Hematopoietic multipotent progenitor cell treated with erythropoietin and hydrocortisone succinate and interleukin-3 and kit ligand, for 6 days (in vitro differentiated cells): ENCODE measurements around the gene CDHR2.

Source experiments
- DNase-seq: peaks from one replicate; pipeline ENCODE4 v3.0.0-alpha.2; 2015

CDHR2 gene

DNA sequence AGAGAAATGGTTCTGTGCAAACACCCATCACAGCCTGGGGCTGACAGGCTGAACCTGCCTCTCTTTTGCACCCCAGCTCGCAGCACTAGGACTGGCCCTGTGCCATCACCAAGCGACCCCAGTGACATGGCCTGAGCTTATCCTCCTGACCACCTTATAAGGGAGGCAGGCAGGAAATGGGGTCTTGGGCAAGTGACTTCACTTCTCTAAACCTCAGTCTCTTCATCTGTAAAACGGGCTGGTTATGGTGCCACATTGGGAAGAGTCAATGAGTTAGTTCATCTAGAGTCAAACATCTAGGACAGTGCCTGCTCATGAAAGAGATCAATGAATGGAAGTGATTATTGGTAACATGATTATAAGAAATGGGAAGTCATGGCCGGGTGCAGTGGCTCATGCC is 75.0 kb downstream of the CDHR2 start:
- DNase-seq: no peak

DNA sequence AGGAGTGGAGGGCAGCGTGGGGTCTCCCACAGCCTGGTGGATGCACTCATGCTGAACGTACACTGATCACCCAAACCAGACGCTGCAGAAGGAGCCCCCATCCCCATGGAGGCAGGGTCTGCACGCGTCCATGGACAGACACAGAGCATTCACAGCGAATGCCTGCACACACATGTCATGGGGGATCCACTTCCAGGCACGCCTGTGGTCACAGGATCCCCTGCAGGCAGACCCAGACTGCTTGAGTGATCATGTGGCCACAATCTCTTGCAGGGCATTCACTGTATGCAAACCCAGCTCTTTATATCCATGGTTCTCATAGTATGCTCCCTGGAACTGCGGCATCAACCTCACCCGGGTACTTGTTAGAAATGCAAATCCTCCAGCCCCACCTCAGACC is 75.8 kb downstream of the CDHR2 start:
- no peak for DNase-seq

DNA sequence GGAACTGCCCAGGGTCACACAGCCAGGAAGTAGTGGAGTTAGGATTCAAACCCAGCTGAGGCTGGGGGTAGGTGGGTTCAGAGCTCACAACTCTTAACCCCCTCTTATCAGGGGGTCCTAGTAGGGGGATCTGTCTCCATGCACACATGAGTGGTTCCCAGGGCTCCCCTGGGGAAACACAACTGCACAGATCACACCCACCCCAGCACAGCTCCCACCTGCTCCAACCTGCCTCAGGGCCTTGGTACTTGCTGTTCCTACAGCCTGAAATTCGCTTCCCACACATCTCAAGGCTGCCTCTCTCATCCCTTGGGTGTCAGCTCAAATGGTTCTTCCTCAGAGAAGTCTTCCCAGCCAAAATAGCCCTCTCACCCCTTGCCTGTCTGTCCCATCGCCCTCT is 76.4 kb downstream of the CDHR2 start:
- no peak for DNase-seq

DNA sequence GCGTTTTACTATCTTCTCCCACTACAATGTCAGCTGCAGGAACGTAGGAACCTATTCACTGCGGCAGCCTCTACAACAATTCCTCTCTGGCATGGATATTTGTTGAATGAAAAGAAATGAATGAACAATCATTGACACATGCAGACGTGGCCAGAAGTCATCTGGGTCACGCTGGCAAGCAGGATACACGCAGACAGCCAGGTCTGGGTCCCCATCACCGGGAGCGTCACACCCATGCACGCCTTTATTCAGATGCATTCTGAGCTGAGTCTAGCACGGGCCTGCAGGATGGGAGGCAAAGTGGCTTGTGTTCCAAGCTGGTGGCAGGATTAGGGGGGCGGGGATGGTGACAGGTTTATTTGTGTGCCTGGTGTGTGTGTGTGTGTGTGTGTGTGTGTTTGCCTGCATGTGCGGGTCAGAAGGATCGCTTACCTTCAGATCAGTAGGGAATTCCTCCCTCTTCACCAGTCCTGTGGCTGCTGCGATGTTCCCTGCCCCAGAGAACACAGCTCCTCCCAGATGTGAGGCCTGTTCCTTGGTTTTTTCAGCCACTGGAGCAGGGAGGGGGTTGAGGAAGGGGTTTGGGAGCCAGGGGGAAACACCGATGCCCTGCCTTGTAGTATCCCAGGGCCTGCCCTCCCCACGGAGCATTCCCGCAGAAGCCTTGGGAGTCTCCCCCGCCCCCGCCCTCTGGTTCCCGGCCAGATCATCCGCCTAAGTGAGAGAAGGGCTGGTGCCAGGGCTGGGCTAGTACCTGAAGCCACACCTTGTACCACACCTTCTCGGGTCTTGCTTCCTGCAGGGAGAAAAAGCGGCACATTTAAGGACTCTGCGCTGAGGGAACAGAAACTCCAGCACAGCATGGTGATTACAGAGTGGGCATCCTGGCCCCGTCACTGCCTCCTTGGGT is 77.1 kb downstream of the CDHR2 start:
- DNase-seq: no peak

DNA sequence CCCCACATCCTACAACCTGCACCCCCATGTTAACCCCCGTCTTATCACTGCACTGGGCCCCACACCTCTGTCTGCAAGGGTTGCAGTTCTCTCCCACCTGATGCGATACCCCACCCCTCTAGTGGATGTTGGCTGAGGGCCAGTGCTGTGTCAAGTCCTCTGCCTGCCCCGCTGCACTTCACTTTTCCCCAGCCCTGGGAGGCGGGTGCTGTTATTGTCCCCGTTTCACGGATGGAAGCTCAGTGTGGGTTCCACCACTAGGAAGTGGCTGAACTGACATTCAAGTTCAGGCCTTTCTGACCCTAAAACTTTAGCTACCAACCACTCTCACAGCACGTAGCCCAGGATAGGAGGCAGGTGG is 77.7 kb downstream of the CDHR2 start:
- no peak for DNase-seq

DNA sequence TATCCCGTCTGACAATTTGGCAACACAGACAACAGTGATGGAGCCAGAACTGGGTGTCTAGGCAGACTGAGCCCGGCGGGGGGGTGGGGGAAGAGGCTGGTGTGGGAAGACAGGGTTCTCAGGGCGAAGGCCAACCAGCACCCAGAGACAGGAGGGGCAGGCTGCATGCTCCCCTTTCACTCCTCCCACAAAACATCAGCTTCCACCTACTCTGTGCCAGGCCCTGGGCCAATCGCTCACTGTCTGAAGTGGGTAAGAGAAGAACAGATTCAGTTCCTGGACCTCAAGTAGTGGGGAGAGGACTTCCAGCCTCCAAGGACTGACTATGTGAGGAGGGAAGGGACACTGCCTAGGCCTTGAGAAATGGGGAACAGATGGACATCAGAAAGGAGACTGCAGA is 78.4 kb downstream of the CDHR2 start:
- no peak for DNase-seq

DNA sequence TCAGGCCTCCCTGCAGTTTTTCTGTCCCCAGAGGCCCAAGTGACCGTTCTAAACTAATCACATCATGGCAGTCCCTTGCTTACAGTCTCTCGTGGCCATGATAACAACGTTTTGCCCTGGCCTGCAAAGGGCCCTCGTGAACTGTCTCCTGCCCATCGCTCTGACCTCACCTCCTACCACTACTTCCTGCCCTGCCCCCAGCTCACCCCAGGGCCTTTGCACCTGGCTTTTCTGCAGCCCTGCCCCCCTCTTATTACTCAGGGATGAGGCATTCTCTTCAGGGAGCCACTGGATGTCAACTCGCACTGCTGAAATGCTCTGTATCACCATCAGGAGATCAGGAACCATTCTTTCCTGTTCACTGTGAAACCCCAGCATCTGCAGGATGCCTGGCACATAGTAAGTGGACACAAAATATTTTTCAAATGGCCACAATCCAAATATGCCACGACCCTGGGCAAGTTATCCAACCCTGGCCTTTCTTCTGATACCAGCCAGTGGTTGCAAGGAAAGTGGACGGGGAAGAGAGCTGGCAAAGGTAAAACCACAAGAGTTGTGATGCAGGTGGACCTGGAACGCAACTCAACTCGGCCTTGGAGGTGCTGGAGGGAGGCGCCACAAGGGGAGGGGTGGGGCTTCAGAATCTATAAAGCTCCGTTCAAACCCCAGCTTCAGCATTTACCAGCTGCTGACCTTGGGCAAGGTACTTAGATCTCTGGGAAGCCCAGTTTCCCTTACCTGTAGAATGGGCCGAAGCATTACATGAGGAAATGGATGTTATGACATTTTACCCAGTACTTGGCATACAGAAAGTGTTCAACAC is 79.5 kb downstream of the CDHR2 start:
- DNase-seq: no peak

DNA sequence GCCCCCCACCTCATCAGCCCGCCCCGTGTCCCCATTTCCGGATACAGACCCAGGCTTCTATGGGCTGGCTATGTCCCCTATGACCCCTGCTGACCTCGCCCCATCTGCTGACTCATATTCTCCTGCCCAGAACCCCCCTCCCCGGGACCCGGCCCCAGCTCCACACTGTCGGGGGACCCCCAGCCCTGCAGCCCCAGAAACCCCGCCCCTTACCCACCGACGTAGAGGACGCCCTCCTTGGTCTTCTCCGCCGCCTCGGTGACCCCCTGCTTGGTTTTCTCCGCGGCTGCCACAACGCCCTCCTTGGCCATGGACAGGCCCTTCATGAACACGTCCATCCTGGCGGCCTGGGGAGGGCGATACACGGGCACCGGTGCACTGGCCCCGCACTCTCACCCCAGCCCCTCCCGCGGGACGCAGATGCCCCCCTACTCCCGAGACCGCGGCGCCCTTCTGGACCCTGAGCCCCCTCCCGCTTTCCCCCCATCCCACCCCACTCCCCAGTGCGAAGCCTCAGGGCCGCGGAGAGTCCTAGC is 80.2 kb downstream of the CDHR2 start:
- DNase-seq: no peak

DNA sequence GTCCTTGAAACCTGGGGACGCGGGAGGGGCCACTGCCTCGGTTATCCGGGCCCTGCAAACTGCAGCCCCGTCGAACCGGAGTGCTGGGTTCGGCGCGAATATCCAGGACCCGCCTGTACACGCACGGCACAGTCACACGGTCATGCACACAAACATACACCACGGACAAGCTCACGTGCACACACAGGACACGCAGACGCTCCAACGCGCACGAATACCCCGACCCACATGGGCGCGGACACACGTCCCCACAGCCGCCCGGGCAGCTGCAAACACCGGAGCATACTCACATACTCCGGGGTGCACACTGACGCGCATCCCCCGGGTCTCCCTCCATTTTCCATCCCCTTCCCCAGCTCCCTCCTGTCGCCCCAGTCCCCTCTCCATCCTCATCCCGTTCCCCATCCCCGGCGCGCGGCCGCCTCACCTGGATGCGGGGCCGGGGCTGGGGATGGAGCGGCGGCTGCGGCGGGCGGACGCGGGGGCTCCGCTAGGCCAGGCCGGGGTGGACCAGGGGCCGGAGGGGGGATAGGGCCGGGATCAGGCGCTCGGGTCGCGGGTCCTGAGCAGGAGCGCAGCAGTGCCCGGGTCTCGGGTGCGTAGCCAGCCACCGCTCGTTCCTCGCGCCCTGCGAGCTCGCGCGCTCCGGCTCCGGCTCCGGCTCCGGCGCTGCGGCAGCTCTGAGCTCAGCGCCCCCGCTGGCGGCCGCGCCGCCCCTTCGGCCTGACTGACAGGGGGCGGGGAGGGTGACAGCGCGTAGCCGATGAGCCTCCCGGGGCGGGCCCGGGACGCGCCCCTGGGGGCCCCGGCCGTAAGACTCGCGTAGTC is 80.9 kb downstream of the CDHR2 start, which contains the start of the genes EIF4E1B and SNCB:
Gene EIF4E1B, plus strand, starts transcription at position 823 of the 828 bp plus-strand sequence. CDS start 12,113 bp downstream, outside the sequence.
Gene SNCB, minus strand, starts transcription at position 682 of the 828 bp plus-strand sequence. CDS start 880 bp downstream, outside the sequence.
- peak; percentile 58 for DNase-seq

DNA sequence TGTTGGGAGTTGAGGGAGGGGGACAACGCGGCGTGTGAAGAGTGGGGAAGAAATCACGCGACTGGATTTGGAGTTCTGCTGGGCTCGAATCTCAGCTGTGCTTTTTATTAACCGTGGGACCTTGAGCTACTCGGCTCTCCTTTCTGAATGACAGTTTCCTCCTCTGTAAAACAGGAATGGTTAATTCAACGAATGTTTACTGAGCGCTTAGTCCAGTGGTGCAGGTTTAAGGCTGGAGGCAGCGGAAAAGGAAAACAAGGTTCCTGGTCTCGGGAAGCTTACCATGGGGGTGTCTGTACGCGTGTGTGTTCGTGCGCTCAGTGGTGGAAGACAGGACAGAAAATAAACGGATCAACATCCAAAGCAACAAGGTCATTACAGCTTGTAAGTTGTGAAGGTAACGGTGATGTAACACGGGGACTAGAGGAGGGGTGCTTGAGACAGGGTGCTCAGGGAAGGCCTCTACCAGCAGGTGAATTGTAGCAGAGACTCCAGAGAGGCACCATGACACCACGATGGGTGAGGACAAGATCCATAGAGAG is 81.6 kb downstream of the CDHR2 start:
- DNase-seq: no peak

DNA sequence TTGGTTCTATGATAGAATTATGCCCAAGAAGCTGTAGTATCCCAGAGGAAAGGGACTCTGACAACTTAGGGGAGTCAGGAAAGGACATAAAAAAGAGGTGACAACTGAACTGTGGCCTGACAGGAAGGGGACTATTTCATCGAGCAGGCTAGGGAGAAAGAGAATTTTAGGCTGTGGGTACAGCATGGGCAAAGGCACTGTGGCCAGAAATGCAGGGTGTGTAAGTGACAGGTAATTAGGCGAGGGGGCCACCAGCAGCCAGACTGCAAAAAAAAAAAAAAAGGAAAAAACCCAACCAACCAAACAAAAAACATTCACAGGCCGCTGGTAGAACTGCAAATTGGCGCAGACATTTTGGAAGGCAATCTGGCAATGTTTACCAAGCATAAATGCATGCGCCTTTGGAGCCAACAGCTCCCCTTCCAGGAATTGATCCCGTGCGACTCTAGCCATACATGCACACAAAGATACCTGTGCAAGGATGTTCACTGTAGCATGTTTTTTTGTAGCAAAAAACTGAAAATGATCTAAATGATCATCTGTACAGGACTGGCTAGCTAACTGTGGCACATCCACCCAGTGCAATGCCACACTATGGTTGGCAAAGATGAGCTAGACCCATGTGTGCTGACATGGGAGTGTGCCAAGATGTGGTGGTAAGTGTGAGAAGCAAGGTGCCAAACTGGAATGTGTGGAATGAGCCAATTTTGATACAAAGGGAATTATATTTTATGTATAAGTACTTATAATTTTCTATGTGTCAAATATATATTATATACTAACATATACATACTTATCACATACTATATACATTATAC is 82.5 kb downstream of the CDHR2 start:
- no peak for DNase-seq

DNA sequence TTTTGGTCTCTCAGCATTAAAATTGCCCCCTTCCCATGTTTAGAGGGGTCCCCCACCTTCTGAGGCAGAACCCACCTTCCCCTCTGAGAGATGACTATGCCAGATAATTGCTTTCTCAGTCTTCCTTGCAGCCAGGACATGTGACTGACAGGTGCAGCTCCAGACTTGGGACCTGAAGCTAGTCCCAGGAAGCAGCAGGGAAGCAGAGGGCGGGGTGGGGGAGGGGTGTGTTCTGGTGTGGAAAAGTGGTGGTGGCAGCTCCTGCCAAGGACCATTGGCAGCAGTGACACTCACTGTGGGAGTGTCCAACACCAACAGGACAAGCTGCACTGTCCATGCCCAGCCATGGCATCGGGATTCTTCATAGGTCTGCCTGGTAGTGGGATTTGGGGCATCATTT is 83.6 kb downstream of the CDHR2 start:
- no peak for DNase-seq

DNA sequence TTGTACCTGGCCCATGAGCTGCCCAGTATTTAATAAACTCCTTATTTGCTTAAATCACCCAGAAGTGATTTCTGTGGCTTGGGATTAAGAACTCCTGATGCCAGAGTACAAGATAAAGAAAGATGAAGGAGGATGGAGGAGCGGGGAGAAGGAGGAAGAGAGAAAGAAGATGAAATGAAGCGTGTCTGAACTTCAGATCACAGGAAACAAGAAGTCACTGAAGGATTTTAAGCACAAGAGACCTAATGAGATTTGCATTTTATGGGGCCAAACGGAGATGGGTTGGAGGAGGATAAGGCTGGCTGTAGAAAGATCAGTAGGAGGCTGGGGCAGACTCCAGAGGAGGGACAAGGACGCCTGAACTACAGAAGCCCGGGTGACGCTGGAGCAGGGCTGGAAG is 84.5 kb downstream of the CDHR2 start:
- DNase-seq: no peak

DNA sequence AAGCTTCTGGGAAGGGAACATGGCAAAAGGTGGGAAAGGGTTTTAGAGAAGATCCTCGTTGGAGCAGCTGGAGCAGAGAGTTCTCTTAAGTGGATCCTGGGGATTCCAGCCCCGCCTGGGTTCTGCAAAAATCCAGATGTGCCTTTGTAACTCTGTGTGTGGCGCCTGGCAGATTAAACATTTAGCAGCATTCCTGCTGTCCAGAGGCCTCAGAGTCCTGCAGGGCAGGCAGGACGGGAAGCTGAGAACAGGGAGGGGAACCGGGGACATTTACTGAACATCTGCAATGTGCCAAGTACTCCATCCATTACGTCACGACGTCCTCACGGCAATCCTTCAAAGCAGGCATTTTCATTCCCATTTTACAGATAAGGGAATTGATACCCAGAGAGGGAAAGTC is 87.3 kb downstream of the CDHR2 start:
- no peak for DNase-seq

DNA sequence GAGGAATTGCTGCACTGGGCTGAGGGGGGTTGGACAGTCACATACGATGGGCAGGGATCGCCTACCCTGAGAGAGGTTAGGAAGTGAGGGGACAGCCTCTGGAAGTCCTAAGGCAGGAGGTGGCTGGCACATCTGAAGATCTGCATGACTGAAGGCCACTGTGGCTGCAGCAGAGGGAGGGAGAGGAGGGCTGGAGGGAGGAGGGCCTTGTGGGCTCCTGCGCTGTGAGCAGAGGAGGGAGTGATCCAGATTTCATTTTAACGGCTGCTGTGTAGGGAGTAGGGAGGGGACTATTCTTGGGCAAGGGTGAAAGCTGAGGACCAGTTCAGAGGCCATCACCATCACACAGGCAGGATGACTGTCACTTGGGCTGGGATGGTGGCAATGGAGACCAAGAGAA is 88.4 kb downstream of the CDHR2 start:
- DNase-seq: no peak

DNA sequence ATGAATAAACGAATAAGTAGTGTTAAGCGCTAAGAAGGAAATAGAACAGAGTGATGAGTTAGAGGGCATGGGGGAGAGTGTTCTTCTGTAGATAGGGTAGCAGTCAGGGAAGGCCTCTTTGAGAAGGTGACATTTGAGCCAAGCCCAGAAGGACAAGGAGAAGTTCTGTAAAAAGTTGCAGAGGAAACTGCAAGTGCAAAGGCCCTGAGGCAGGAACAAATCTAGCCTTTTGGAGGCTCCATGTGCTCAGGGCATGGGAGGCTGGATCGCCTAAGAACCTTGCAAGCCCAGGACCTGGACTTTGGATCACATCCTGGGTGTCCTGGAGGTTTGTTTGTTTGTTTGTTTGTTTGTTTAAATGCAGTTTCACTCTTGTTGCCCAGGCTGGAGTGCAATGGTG is 89.3 kb downstream of the CDHR2 start:
- no peak for DNase-seq

DNA sequence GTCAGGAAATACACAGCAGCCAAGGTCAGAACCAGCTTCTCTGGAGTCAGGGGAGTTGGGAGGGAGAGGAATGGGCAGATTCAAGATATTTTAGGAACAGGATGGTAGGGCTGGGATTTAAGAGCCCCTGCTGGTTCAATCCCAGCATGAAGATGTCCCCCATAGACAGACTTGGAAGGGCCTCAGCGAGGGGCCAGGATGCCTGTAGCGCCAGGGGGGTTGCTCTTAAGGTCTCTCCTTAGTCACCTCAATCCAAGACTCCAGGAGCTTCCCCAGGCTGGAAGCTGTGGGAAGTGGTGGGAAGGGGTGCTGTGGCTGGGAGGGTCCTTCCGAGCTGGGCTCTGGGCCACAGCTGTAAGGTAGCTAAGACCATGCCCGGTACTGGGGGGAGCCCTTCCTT is 90.1 kb downstream of the CDHR2 start:
- DNase-seq: no peak

DNA sequence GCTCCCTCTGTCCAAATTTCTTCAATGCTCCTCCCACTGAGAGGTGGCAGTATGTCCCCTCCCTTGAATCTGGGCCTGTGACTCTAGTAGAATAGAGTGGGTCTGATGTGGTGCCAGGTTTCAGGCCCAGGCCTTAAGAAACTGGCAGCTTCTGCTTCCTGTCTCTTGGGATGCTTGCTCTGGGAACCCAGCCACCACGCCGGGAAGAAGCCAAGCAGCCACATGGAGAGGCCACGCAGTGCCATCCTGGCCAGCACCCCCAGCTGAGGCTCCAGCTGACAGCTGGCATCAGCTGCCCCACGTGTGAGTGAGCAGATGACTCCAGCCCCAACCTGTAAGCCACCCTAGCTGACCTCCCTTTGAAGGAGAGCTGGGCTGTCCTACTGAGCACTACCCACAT is 90.8 kb downstream of the CDHR2 start:
- DNase-seq: no peak

DNA sequence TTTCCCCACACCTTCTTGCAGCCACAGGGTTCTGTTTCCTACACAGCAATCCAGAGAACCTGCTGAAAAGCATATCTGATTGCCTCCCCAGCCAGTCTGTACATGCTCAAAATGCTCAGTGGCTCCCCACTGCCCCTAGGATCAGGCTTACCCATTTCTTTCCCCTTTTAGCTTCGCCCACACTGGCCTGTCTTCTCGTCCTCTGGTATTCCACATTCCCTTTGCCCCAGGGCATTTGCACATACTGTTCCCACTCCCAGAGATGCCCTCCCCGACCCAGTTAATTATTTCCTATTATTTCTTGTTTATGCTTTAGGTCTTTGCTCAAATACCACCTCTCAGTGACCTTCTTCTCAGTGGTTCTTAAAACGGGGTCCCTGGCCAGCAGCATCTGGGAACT is 91.5 kb downstream of the CDHR2 start:
- no peak for DNase-seq

DNA sequence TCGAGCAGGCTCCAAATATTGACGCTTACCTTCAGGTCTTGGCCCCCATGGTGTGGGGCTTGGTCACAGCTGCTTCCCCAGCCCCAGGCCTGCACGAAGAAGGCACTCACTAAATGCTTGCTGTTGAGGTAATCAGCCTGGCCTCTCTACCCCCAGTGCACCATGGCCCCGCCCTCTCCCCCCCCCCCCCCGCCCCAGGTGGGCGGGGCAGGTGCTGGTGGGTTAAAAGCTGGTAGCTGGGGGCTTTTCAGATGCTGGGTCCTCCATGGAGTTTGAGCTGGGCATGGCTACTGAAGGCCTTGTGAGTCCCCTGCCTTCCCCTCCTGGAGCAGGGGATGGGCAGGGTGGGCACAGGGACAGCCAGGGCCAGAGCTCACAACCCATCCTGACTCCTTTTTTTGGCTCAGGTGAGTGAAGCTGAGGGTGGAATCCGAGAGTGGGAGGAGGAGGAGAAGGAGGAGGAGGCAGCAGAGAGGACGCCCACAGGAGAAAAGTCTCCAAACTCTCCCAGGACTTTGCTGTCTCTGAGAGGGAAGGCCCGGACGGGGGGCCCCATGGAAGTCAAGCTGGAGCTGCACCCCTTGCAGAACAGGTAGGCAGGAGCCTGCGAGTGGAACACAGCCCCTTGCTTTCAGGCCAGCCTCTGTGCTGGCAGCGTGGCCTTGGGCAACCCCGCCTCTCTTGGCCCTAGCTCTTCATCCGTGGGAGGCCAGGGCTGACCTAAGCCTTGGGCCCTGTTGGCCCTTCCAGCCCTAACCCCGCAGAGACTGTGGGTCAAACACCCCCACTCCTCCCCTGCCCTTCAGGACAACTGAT is 93.7 kb downstream of the CDHR2 start:
- no peak for DNase-seq
